SK-N-SH (cell line): ENCODE data around the gene RORB. TPM values are rescaled to one million over a fixed set of nuclear protein-coding genes. Genes with fewer than 3 reads are reported as not detected.

Experiments used
- CTCF ChIA-PET: fragments of 300-600, 350-600 bp; formaldehyde crosslinking; extraction: SDS; loops from one replicate; lab custom pipeline; 2021; lab: Yijun Ruan, JAX
- POLR2A ChIA-PET: fragments of 350-600 bp; sonication (Branson Sonifier 250); formaldehyde crosslinking; extraction: SDS; loops from one replicate; lab custom pipeline; 2020; ENCODE audit warnings: antibody characterized with exemption, inconsistent platforms; lab: Yijun Ruan, JAX
- DNase-seq: peaks from one replicate; pipeline ENCODE4 v3.0.0; 2012
- H2AFZ ChIP-seq: fragments of 200-600 bp; sonication (generic); 2 replicates; pipeline ENCODE4 v1.8.1; 2016; ENCODE audit warnings: antibody characterized with exemption, mild to moderate bottlenecking, low read depth
- H3F3A ChIP-seq: fragments of 200-600 bp; sonication (generic); replicated peaks from 2 replicates; pipeline ENCODE3; 2016; ENCODE audit warnings: antibody characterized with exemption, mild to moderate bottlenecking; ENCODE audit not compliant: insufficient read depth
- H3K27ac ChIP-seq, 2 experiments: fragments of 200-500 bp in 1 of 2; fragments of 200-600 bp in 1 of 2; sonication (Bioruptor generic) in 1 of 2; sonication (generic), shearing (Covaris generic) in 1 of 2; 2 replicates each; pipeline versions ENCODE4 v1.5.1 to v1.6.1; 2014 to 2016; ENCODE audit warnings: low read depth in 2 of 2, inconsistent platforms in 1 of 2, low read length in 1 of 2, mild to moderate bottlenecking in 1 of 2, mixed read lengths in 1 of 2
- H3K27me3 ChIP-seq: fragments of 200-600 bp; sonication (generic), shearing (Covaris generic); 2 replicates; pipeline ENCODE4 v1.6.1; 2016; ENCODE audit warnings: mixed run types; ENCODE audit not compliant: insufficient read depth
- H3K36me3 ChIP-seq, 2 experiments: fragments of 200-500 bp in 1 of 2; fragments of 200-600 bp in 1 of 2; sonication (Bioruptor generic) in 1 of 2; sonication (generic) in 1 of 2; replicated peaks in 1 of 2; 2 replicates each; pipeline versions ENCODE3 to v1.5.1; 2014 to 2016; ENCODE audit warnings: low read length in 1 of 2, mild to moderate bottlenecking in 1 of 2; ENCODE audit not compliant: insufficient read depth in 2 of 2, control insufficient read depth in 1 of 2
- H3K4me1 ChIP-seq, 2 experiments: fragments of 200-500 bp in 1 of 2; fragments of 200-600 bp in 1 of 2; sonication (Bioruptor generic) in 1 of 2; sonication (generic), shearing (Covaris generic) in 1 of 2; 2 replicates each; pipeline versions ENCODE4 v1.5.1 to v1.6.1; 2014 to 2016; ENCODE audit warnings: low read depth in 1 of 2, low read length in 1 of 2, mixed run types in 1 of 2; ENCODE audit not compliant: insufficient read depth in 2 of 2, control insufficient read depth in 1 of 2
- H3K4me2 ChIP-seq: fragments of 200-600 bp; sonication (generic), shearing (Covaris generic); 2 replicates; pipeline ENCODE4 v1.6.1; 2017; ENCODE audit warnings: mixed run types
- H3K4me3 ChIP-seq, 2 experiments: fragments of 200-500 bp in 1 of 2; fragments of 200-600 bp in 1 of 2; sonication (Bioruptor generic) in 1 of 2; sonication (generic), shearing (Covaris generic) in 1 of 2; 2 replicates each; pipeline versions ENCODE4 v1.5.1 to v1.8.1; 2014 to 2016; ENCODE audit warnings: low read depth in 2 of 2, inconsistent platforms in 1 of 2, low read length in 1 of 2, mild to moderate bottlenecking in 1 of 2, mixed read lengths in 1 of 2, moderate library complexity in 1 of 2
- H3K79me2 ChIP-seq: fragments of 200-600 bp; sonication (generic); 2 replicates; pipeline ENCODE4 v1.8.1; 2017; ENCODE audit warnings: mild to moderate bottlenecking; ENCODE audit not compliant: insufficient read depth
- H3K9ac ChIP-seq: fragments of 200-600 bp; sonication (generic); 2 replicates; pipeline ENCODE4 v1.6.1; 2017; ENCODE audit warnings: mixed run types
- H3K9me2 ChIP-seq: fragments of 200-600 bp; sonication (generic); 2 replicates; pipeline ENCODE4 v1.6.1; 2017; ENCODE audit warnings: mixed run types
- H3K9me3 ChIP-seq: fragments of 200-600 bp; sonication (generic); 2 replicates; pipeline ENCODE4 v1.6.1; 2017; ENCODE audit warnings: mixed run types, mild to moderate bottlenecking, moderate library complexity
- H4K20me1 ChIP-seq: fragments of 200-600 bp; sonication (generic); 2 replicates; pipeline ENCODE4 v1.6.1; 2017; ENCODE audit warnings: mild to moderate bottlenecking, mixed run types; ENCODE audit not compliant: insufficient read depth
- CHD2 ChIP-seq: fragments of 150-350 bp; IDR thresholded peaks from 2 replicates; pipeline ENCODE4 v1.6.1; 2018; ENCODE audit warnings: low read length; ENCODE audit not compliant: partially characterized antibody
- CTCF ChIP-seq: fragments of 200-600 bp; sonication (generic); IDR thresholded peaks from 2 replicates; pipeline ENCODE4 v1.6.1; 2017; ENCODE audit warnings: antibody characterized with exemption, mild to moderate bottlenecking, moderate library complexity
- ELF1 ChIP-seq: IDR thresholded peaks from 2 replicates; pipeline ENCODE4 v1.4.0; 2012
- EP300 ChIP-seq, 2 experiments: IDR thresholded peaks; 2 replicates each; pipeline versions ENCODE4 v1.4.0 to v1.6.1; 2012; ENCODE audit warnings: borderline replicate concordance in 1 of 2, low read depth in 1 of 2, low read length in 1 of 2
- FOXM1 ChIP-seq: IDR thresholded peaks from 2 replicates; pipeline ENCODE4 v1.4.0; 2012; ENCODE audit warnings: low read depth, mild to moderate bottlenecking
- GATA2 ChIP-seq: sonication (generic); formaldehyde crosslinking; IDR thresholded peaks from 2 replicates; pipeline ENCODE4 v1.5.0; 2020; ENCODE audit warnings: mild to moderate bottlenecking, missing genetic modification reagents
- IRF3 ChIP-seq: fragments of 150-350 bp; IDR thresholded peaks from 2 replicates; pipeline ENCODE4 v1.6.1; 2016; ENCODE audit warnings: mild to moderate bottlenecking, low read depth, low read length
- JUND ChIP-seq: IDR thresholded peaks from 2 replicates; pipeline ENCODE4 v1.4.0; 2012
- MEF2A ChIP-seq: IDR thresholded peaks from 2 replicates; pipeline ENCODE4 v1.4.0; 2012; ENCODE audit warnings: low read depth, borderline replicate concordance
- MXI1 ChIP-seq: IDR thresholded peaks from 2 replicates; pipeline ENCODE4 v1.6.1; 2012; ENCODE audit warnings: mild to moderate bottlenecking, low read depth, low read length, improper control_type of control experiment
- NRF1 ChIP-seq: IDR thresholded peaks from 2 replicates; pipeline ENCODE4 v1.6.1; 2012; ENCODE audit warnings: low read depth, mild to moderate bottlenecking, low read length
- POLR2AphosphoS5 ChIP-seq: IDR thresholded peaks from 2 replicates; pipeline ENCODE4 v1.6.1; 2012; ENCODE audit warnings: low read depth, low read length
- RCOR1 ChIP-seq: fragments of 150-350 bp; IDR thresholded peaks from 2 replicates; pipeline ENCODE4 v1.6.1; 2017; ENCODE audit warnings: antibody characterized with exemption, low read length
- RFX5 ChIP-seq: IDR thresholded peaks from 2 replicates; pipeline ENCODE4 v1.6.1; 2012; ENCODE audit warnings: mild to moderate bottlenecking, improper control_type of control experiment, low read length
- RXRA ChIP-seq: IDR thresholded peaks from 2 replicates; pipeline ENCODE4 v1.4.0; 2012; ENCODE audit warnings: low read depth, mild to moderate bottlenecking, borderline replicate concordance
- SIN3A ChIP-seq: IDR thresholded peaks from 2 replicates; pipeline ENCODE4 v1.6.1; 2012; ENCODE audit warnings: low read depth, mild to moderate bottlenecking, low read length, moderate library complexity, borderline replicate concordance
- TAF1 ChIP-seq: IDR thresholded peaks from 2 replicates; pipeline ENCODE4 v1.6.1; 2012; ENCODE audit warnings: low read depth, mild to moderate bottlenecking, low read length, moderate library complexity, borderline replicate concordance
- TCF12 ChIP-seq: IDR thresholded peaks from 2 replicates; pipeline ENCODE4 v1.4.0; 2012
- USF1 ChIP-seq: IDR thresholded peaks from 2 replicates; pipeline ENCODE4 v1.4.0; 2012; ENCODE audit warnings: low read depth, borderline replicate concordance
- YY1 ChIP-seq: IDR thresholded peaks from 2 replicates; pipeline ENCODE4 v1.4.0; 2012; ENCODE audit warnings: low read depth, mild to moderate bottlenecking
- WGBS: methylation state at CpG from one replicate; pipeline ENCODE4 v1.1.6; 2017; ENCODE audit warnings: low lambda C conversion rate; 5-methylcytosine and 5-hydroxymethylcytosine counted together
- polyA plus RNA-seq, 3 experiments: library from polyadenylated mRNA; depleted of rRNA; stranded (reverse); fragments of >200 nt; gene quantifications; 2 replicates each; pipeline ENCODE4 v1.2.3, GENCODE V29; 2012
- TF ChIP-seq, protein P1 (sequence below): fragments of 150-350 bp; IDR thresholded peaks from 2 replicates; pipeline ENCODE4 v1.6.1; 2017; ENCODE audit warnings: antibody characterized with exemption, low read length, low read depth, borderline replicate concordance
- TF ChIP-seq, protein P2 (sequence below): IDR thresholded peaks from 2 replicates; pipeline ENCODE4 v1.4.0; 2012; ENCODE audit warnings: low read depth
- TF ChIP-seq, protein P3 (sequence below): IDR thresholded peaks from 2 replicates; pipeline ENCODE4 v1.4.0; 2012; ENCODE audit warnings: low read depth, borderline replicate concordance

The RORB gene
- polyA plus RNA-seq, 1 of the 3 experiments (the other 2 are of a cell fraction): 0.13 TPM

DNA sequence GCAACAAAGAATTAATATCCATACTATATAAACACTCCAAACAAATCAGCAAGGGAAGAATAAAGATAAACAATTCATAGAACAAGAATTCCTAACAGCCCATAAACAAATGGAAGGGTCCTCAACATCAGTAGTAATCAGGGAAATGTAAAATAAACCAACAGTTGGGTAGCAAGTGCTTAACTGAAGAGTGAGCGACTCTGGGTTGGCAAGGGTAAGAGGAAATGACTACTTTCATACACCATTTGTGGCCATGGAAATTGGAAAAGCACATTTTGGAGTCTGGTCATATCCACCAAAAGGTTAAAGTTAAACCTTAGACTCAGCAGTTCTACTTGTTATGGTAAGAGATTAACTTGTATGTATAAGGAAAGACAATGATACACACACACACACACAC, 17.4 kb upstream of the RORB start:
- ChIA-PET CTCF (no interaction called here), POLR2A (no interaction called here)
- Histone ChIP-seq H3K36me3 (no peaks in the 10 kb centered on the region), H3K4me3 (no peak overlapping the region), H3K9me3 (no peaks in the 10 kb centered on the region), H3K4me2 (no peak overlapping the region), H4K20me1 (no peaks in the 10 kb centered on the region), H3F3A (no peaks in the 10 kb centered on the region), H3K27ac (no peak overlapping the region), H3K9ac (no peak overlapping the region), H3K9me2 (no peaks in the 10 kb centered on the region), H3K27me3 (no peaks in the 10 kb centered on the region), H3K79me2 (no peaks in the 10 kb centered on the region), H2AFZ (no peak overlapping the region), H3K4me1 (no peaks in the 10 kb centered on the region)
- 38% methylated on average over 1 of the region's 1 CpG for WGBS
- no peak for TF ChIP-seq ELF1
- TF ChIP-seq NRF1: no peak
- no peak for TF ChIP-seq CTCF
- no peak for TF ChIP-seq EP300 (IDR thresholded peaks at IDR 0.05; ENCODE audit: borderline replicate concordance in 1 of 2, low read depth in 1 of 2, low read length in 1 of 2)
- TF ChIP-seq RCOR1: no peak
- TF ChIP-seq MEF2A: no peak
- TF ChIP-seq RXRA: no peak
- no peak for TF ChIP-seq GATA2 (CRISPR knock-in tag)
- DNase-seq: no peak

GRCh38 chr9:74487395-74487794, 9.7 kb upstream of the RORB start:
- TF ChIP-seq USF1 (no peak), TCF12 (no peak), RXRA (no peak), RFX5 (no peak), RCOR1 (no peak), JUND (no peak), YY1 (no peak), SIN3A (no peak), TAF1 (no peak), CHD2 (no peak), NRF1 (no peak), POLR2AphosphoS5 (no peak), MXI1 (no peak), MEF2A (no peak), IRF3 (no peak), FOXM1 (no peak)
- TF ChIP-seq, protein P1, sequence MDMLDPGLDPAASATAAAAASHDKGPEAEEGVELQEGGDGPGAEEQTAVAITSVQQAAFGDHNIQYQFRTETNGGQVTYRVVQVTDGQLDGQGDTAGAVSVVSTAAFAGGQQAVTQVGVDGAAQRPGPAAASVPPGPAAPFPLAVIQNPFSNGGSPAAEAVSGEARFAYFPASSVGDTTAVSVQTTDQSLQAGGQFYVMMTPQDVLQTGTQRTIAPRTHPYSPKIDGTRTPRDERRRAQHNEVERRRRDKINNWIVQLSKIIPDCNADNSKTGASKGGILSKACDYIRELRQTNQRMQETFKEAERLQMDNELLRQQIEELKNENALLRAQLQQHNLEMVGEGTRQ: no peak
- TF ChIP-seq, protein P2, sequence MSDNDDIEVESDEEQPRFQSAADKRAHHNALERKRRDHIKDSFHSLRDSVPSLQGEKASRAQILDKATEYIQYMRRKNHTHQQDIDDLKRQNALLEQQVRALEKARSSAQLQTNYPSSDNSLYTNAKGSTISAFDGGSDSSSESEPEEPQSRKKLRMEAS: no peak
- TF ChIP-seq, protein P3, sequence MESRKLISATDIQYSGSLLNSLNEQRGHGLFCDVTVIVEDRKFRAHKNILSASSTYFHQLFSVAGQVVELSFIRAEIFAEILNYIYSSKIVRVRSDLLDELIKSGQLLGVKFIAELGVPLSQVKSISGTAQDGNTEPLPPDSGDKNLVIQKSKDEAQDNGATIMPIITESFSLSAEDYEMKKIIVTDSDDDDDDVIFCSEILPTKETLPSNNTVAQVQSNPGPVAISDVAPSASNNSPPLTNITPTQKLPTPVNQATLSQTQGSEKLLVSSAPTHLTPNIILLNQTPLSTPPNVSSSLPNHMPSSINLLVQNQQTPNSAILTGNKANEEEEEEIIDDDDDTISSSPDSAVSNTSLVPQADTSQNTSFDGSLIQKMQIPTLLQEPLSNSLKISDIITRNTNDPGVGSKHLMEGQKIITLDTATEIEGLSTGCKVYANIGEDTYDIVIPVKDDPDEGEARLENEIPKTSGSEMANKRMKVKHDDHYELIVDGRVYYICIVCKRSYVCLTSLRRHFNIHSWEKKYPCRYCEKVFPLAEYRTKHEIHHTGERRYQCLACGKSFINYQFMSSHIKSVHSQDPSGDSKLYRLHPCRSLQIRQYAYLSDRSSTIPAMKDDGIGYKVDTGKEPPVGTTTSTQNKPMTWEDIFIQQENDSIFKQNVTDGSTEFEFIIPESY: no peak
- Histone ChIP-seq H3K9me3 (no peaks in the 10 kb centered on the region), H3K4me2 (no peak overlapping the region), H3K9me2 (no peaks in the 10 kb centered on the region), H3F3A (no peaks in the 10 kb centered on the region), H3K9ac (no peak overlapping the region), H2AFZ (no peak overlapping the region), H3K27ac (no peak overlapping the region), H3K79me2 (no peaks in the 10 kb centered on the region), H3K4me3 (no peak overlapping the region), H3K4me1 (no peaks in the 10 kb centered on the region; a peak in 1 of 4 replicates), H3K27me3 (no peaks in the 10 kb centered on the region), H4K20me1 (no peaks in the 10 kb centered on the region), H3K36me3 (no peaks in the 10 kb centered on the region)
- ChIA-PET POLR2A (no interaction called here), CTCF (interaction anchor here (0.8 kb wide), 1 partner anchor 23 kb away, joined by 4 read pairs; no protein-coding TSS in a partner anchor)
- WGBS: 89% methylated on average over 1 of the region's 1 CpG
- DNase-seq: no peak
